K562 (cell line): Measurements from ENCODE around the gene PCBD2. TPM values are rescaled to one million over a fixed set of nuclear protein-coding genes. Genes with fewer than 3 reads are reported as not detected.

ENCODE experiments used
- ATAC-seq: fragments of 200-7000 bp; cut with Tn5 transposase; 3 replicates; pipeline ENCODE4 v1.9.1; 2020; ENCODE audit warnings: moderate library complexity
- BruUV-seq: library from RNA; stranded (reverse); fragments of 400-500 nt; replicated peaks from 2 replicates; lab custom pipeline; 2021; lab: Mats Ljungman, UMichigan
- CTCF ChIA-PET: fragments of 300-600 bp; formaldehyde crosslinking; extraction: SDS; loops from one replicate; lab custom pipeline; 2021; ENCODE audit warnings: low intra/inter-chr PET ratio; lab: Yijun Ruan, JAX
- POLR2A ChIA-PET: fragments of 300-600, 350-650 bp; sonication (Branson Sonifier 250); formaldehyde crosslinking; extraction: SDS; loops from one replicate; lab custom pipeline; 2021; ENCODE audit warnings: antibody characterized with exemption, inconsistent platforms; lab: Yijun Ruan, JAX
- DNase-seq, 4 experiments: peaks; one replicate each; pipeline versions ENCODE4 v3.0.0 to v3.0.0-alpha.2; 2011 to 2018; ENCODE audit warnings: low spot score in 3 of 4, mixed read lengths in 3 of 4; ENCODE audit errors: extremely low read depth in 1 of 4
- FAIRE-seq: peaks from 2 replicates; lab custom pipeline; 2011; peaks lifted over from hg19 to GRCh38; lab: Jason Lieb, UNC
- H2AFZ ChIP-seq: 2 replicates; pipeline ENCODE4 v1.6.0; 2011; ENCODE audit warnings: low read depth, low read length, control low read depth, inconsistent platforms
- H3K27ac ChIP-seq: fragments of 200-600 bp; 3 replicates; pipeline ENCODE4 v1.8.0; 2011; ENCODE audit warnings: low read depth, mild to moderate bottlenecking, control low read depth, inconsistent platforms, low read length, moderate library complexity, mixed read lengths; ENCODE audit errors: extremely low read depth
- H3K27me3 ChIP-seq, 2 experiments: fragments of 300-600 bp in 1 of 2; 2 replicates in 1 of 2; 3 replicates in 1 of 2; pipeline versions ENCODE4 v1.6.0 to v1.8.0; 2011; ENCODE audit warnings: inconsistent platforms in 2 of 2, low read length in 2 of 2, mild to moderate bottlenecking in 1 of 2, mixed read lengths in 1 of 2, moderate library complexity in 1 of 2; ENCODE audit not compliant: control insufficient read depth in 2 of 2, insufficient read depth in 2 of 2
- H3K36me3 ChIP-seq: fragments of 300-600 bp; 3 replicates; pipeline ENCODE4 v1.8.0; 2011; ENCODE audit warnings: mild to moderate bottlenecking, low read length, inconsistent platforms; ENCODE audit not compliant: control insufficient read depth, insufficient read depth
- H3K4me1 ChIP-seq, 2 experiments: fragments of 200-600 bp in 1 of 2; replicated peaks in 1 of 2; 2 replicates in 1 of 2; 3 replicates in 1 of 2; pipeline versions ENCODE4 v1.5.1 to v1.8.0; 2011; ENCODE audit warnings: inconsistent platforms in 2 of 2, low read length in 2 of 2, mild to moderate bottlenecking in 1 of 2, mixed read lengths in 1 of 2, moderate library complexity in 1 of 2; ENCODE audit not compliant: control insufficient read depth in 2 of 2, insufficient read depth in 2 of 2
- H3K4me2 ChIP-seq: 2 replicates; pipeline ENCODE4 v1.6.1; 2011; ENCODE audit warnings: low read length, control low read depth, inconsistent platforms, mixed read lengths; ENCODE audit not compliant: insufficient read depth
- H3K4me3 ChIP-seq: fragments of 200-600 bp; sonication (generic), shearing (Covaris generic); 2 replicates; pipeline ENCODE4 v1.5.1; 2016; ENCODE audit warnings: control low read depth, inconsistent platforms
- H3K79me2 ChIP-seq: fragments of 200-600 bp; 3 replicates; pipeline ENCODE4 v1.8.0; 2011; ENCODE audit warnings: low read length, inconsistent platforms; ENCODE audit not compliant: control insufficient read depth, insufficient read depth
- H3K9ac ChIP-seq, 2 experiments: 2 replicates each; pipeline versions ENCODE4 v1.6.0 to v1.6.1; 2011; ENCODE audit warnings: low read depth in 2 of 2, low read length in 2 of 2, control low read depth in 1 of 2, inconsistent platforms in 1 of 2, mild to moderate bottlenecking in 1 of 2, mixed read lengths in 1 of 2; ENCODE audit not compliant: insufficient read depth in 1 of 2
- H3K9me1 ChIP-seq: one replicate; pipeline ENCODE4 v1.6.0; 2011; ENCODE audit warnings: inconsistent platforms, mild to moderate bottlenecking, low read length, moderate library complexity; ENCODE audit not compliant: control insufficient read depth, insufficient read depth
- H3K9me3 ChIP-seq: replicated peaks from 2 replicates; pipeline ENCODE4 v1.5.1; 2011; ENCODE audit warnings: low read depth, low read length, inconsistent platforms; ENCODE audit not compliant: control insufficient read depth, insufficient read depth
- H4K20me1 ChIP-seq: replicated peaks from 2 replicates; pipeline ENCODE4 v1.6.1; 2011; ENCODE audit warnings: low read length, inconsistent platforms, mixed read lengths; ENCODE audit not compliant: control insufficient read depth, insufficient read depth
- CTCF ChIP-seq, 3 experiments: IDR thresholded peaks in 2 of 3; conservative IDR thresholded peaks in 1 of 3; 2 replicates each; pipeline ENCODE4 v1.5.1; 2011 to 2012; ENCODE audit warnings: low read length in 3 of 3, mild to moderate bottlenecking in 3 of 3, control low read depth in 2 of 3, improper control_type of control experiment in 1 of 3, inconsistent platforms in 1 of 3, low read depth in 1 of 3, mixed read lengths in 1 of 3, moderate library complexity in 1 of 3; ENCODE audit not compliant: insufficient read depth in 2 of 3
- RERE ChIP-seq: sonication (generic); formaldehyde crosslinking; IDR thresholded peaks from 2 replicates; pipeline ENCODE4 v1.8.0; 2023; ENCODE audit warnings: missing genetic modification reagents, mild to moderate bottlenecking, borderline replicate concordance
- SMARCA5 ChIP-seq: fragments of 450-650 bp; IDR thresholded peaks from 2 replicates; pipeline ENCODE4 v1.6.1; 2016
- ZBTB9 ChIP-seq: fragments of 450-650 bp; formaldehyde crosslinking; IDR thresholded peaks from 2 replicates; pipeline ENCODE4 v1.4.0; 2020; ENCODE audit warnings: mild to moderate bottlenecking, moderate library complexity
- ZNF143 ChIP-seq: sonication (generic); formaldehyde crosslinking; IDR thresholded peaks from 2 replicates; pipeline ENCODE4 v1.9.0; 2022; ENCODE audit warnings: mild to moderate bottlenecking, missing genetic modification reagents
- ZNF668 ChIP-seq: fragments of 250-450 bp; sonication (Bioruptor Pico); IDR thresholded peaks from 2 replicates; pipeline ENCODE4 v1.8.0; 2022; ENCODE audit warnings: mild to moderate bottlenecking, inconsistent platforms
- ZNF695 ChIP-seq: fragments of 450-650 bp; formaldehyde crosslinking; IDR thresholded peaks from 2 replicates; pipeline ENCODE4 v1.4.0; 2020; ENCODE audit warnings: mild to moderate bottlenecking, moderate library complexity
- WGBS: fragments of 100-300 bp; shearing (Covaris generic); methylation state at CpG from one replicate; pipeline ENCODE4 v1.1.6; 2016; ENCODE audit warnings: low coverage, mixed read lengths; ENCODE audit not compliant: insufficient coverage; ENCODE audit errors: missing lambda C conversion rate; 5-methylcytosine and 5-hydroxymethylcytosine counted together
- in situ Hi-C: fragments of 300-500 bp; cut with MboI; formaldehyde crosslinking; loops from 4 replicates; pipeline ENCODE4 v1.15.0; 2018; ENCODE audit warnings: inconsistent platforms, mixed read lengths
- intact Hi-C: fragments of 100-400 bp; cut with micrococcal nuclease; formaldehyde crosslinking; loops from 2 replicates; pipeline ENCODE4 v1.14.2; 2022
- polyA plus RNA-seq, 8 experiments: library from polyadenylated mRNA; depleted of rRNA in 4 of 8; stranded (reverse) in 5 of 8; unstranded in 3 of 8; fragments of >200 nt; fragmentation: Nextera tagmentation in 2 of 8; fragmentation: Illumina TruSeq in 1 of 8; extraction: Ambion mirVana in 2 of 8; extraction: Trizol in 1 of 8; gene quantifications; 2 replicates each; pipeline versions ENCODE4 v1.2.1 to v1.2.3, GENCODE V29; 2011 to 2014; ENCODE audit warnings: inconsistent platforms in 1 of 8, missing spikeins in 1 of 8
- total RNA-seq, 7 experiments: library from RNA; depleted of rRNA in 6 of 7; stranded (reverse); fragments of >200 nt in 6 of 7; fragmentation: Illumina TruSeq in 2 of 7; extraction: Trizol in 2 of 7; gene quantifications; 2 replicates each; pipeline versions ENCODE4 v1.2.1 to v1.2.3, GENCODE V29; 2011 to 2021; ENCODE audit warnings: low replicate concordance in 1 of 7

Gene PCBD2
- total and polyA plus RNA-seq, 9 of the 15 experiments (the other 6 are each of a cell fraction or from before 2014, with no cell fraction given): 5.2 to 13.8 (median 7.8) TPM

- no peak for TF ChIP-seq SMARCA5
- no peak for TF ChIP-seq ZNF668
- TF ChIP-seq ZNF695: no peak
- ChIA-PET CTCF (no interaction called here), POLR2A (interaction anchor here (0.9 kb wide), 1 partner anchor 17 kb away, joined by 5 read pairs; the partner anchor contains the start of gene TXNDC15)
- no peak for DNase-seq
- in situ Hi-C loops: no loop called here
- H3K4me2 ChIP-seq: no peak overlapping the region
- H3K9me1 ChIP-seq: no peaks in the 10 kb centered on the region
- H3K4me1 ChIP-seq: no peaks in the 10 kb centered on the region
- H4K20me1 ChIP-seq: no peaks in the 10 kb centered on the region
- no peak overlapping the region for H3K9ac ChIP-seq
- H3K36me3 ChIP-seq: no peaks in the 10 kb centered on the region
- no peak overlapping the region for H3K4me3 ChIP-seq
- H3K27me3 ChIP-seq: peaks cover 0 to 3% of the 10 kb centered on the region in 2 experiments; a peak in 2 of 5 replicates
- intact Hi-C loops: no loop called here
- no peak overlapping the region for H2AFZ ChIP-seq
- 92% methylated on average over 1 of the region's 1 CpG for WGBS
- no TSS peak for BruUV-seq
- no peak for ATAC-seq
- H3K27ac ChIP-seq: no peak overlapping the region
- H3K79me2 ChIP-seq: no peaks in the 10 kb centered on the region
- no peak for FAIRE-seq
- H3K9me3 ChIP-seq: no peaks in the 10 kb centered on the region
Measured at GRCh38 chr5:134891473-134891872, 13.5 kb upstream of the PCBD2 start.

GRCh38 chr5:134892282-134892681, 12.6 kb upstream of the PCBD2 start:
- intact Hi-C loops (no loop called here), in situ Hi-C loops (no loop called here)
- no peak for DNase-seq
- WGBS: 62% methylated on average over 3 of the region's 3 CpGs
- ChIA-PET CTCF (no interaction called here), POLR2A (interaction anchor here (0.9 to 1.4 kb wide), 2 partner anchors 9 to 18 kb away, joined by 5 read pairs; partner anchors contain the start of gene TXNDC15)
- Histone ChIP-seq H3K9ac (no peak overlapping the region), H3K79me2 (no peaks in the 10 kb centered on the region), H3K4me2 (no peak overlapping the region), H3K36me3 (no peaks in the 10 kb centered on the region), H3K4me1 (no peaks in the 10 kb centered on the region), H3K27me3 (no peaks in the 10 kb centered on the region; a peak in 1 of 5 replicates), H4K20me1 (no peaks in the 10 kb centered on the region), H2AFZ (no peak overlapping the region), H3K27ac (no peak overlapping the region), H3K9me1 (no peaks in the 10 kb centered on the region), H3K9me3 (no peaks in the 10 kb centered on the region), H3K4me3 (no peak overlapping the region)
- no peak for FAIRE-seq
- no TSS peak for BruUV-seq
- ATAC-seq: no peak
- TF ChIP-seq CTCF (IDR thresholded peaks at IDR 0.05 in 2 of 3, conservative IDR thresholded peaks at IDR 0.05 in 1 of 3; ENCODE audit: insufficient read depth in 2 of 3, low read depth in 1 of 3, low read length in 3 of 3) (no peak), ZBTB9 (no peak), ZNF143 (CRISPR knock-in tag) (no peak), RERE (CRISPR knock-in tag) (no peak)
